GM10248 (cell line): ENCODE results near the gene PPP1R9A.

Experiments used
- CTCF ChIA-PET: fragments of 300-600 bp; sonication (Branson Sonifier 250); formaldehyde crosslinking; extraction: SDS; loops from one replicate; lab custom pipeline; 2021; ENCODE audit warnings: antibody characterized with exemption; lab: Yijun Ruan, JAX
- POLR2A ChIA-PET: fragments of 350-650 bp; sonication (Branson Sonifier 250); formaldehyde crosslinking; extraction: SDS; loops from one replicate; lab custom pipeline; 2020; ENCODE audit warnings: antibody characterized with exemption; lab: Yijun Ruan, JAX
- DNase-seq: peaks from one replicate; pipeline ENCODE4 v3.0.0; 2012; ENCODE audit errors: extremely low spot score
- TF ChIP-seq, protein P1 (sequence below): IDR thresholded peaks from 2 replicates; pipeline ENCODE4 v1.5.1; 2012; ENCODE audit warnings: mild to moderate bottlenecking, low read depth; ENCODE audit errors: extremely low read depth, missing control alignments, control extremely low read depth

The PPP1R9A gene

DNA sequence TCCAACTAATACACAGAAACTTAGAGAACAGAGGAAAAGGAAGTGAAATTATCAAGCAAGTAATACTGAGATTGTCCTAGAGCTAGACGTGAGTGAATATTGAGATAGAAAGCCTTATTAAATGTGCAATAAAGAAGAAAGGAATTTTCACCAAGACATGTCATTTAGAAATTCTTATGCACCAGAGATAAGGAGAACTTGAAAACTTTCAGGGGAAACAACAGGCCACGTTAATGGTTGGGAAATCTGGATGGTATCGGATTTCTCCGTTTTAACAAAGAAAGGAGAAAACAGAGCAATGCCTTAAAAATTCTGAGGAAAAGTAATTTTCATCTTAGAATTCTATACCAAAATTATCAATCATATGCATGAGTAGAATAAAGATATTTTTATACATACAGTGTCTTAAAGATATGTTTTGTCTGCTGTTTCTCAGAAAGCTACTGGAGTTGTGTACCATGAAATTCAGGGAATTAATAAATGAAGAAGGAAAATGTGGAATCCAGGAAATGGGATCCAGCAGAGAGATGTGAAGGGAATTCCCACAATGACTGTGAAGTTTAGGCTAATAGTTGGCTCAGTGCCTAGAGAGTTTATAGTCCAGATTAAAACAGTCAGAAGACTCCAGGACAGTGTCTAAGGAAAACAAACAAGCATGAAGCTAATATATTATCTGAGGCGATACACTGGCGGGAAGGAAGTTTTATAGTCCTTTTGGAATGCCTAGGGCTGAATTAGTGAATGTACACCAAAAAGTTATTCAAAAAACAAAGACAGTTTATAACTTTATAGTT lies 159.5 kb downstream of the PPP1R9A start:
- TF ChIP-seq, protein P1, sequence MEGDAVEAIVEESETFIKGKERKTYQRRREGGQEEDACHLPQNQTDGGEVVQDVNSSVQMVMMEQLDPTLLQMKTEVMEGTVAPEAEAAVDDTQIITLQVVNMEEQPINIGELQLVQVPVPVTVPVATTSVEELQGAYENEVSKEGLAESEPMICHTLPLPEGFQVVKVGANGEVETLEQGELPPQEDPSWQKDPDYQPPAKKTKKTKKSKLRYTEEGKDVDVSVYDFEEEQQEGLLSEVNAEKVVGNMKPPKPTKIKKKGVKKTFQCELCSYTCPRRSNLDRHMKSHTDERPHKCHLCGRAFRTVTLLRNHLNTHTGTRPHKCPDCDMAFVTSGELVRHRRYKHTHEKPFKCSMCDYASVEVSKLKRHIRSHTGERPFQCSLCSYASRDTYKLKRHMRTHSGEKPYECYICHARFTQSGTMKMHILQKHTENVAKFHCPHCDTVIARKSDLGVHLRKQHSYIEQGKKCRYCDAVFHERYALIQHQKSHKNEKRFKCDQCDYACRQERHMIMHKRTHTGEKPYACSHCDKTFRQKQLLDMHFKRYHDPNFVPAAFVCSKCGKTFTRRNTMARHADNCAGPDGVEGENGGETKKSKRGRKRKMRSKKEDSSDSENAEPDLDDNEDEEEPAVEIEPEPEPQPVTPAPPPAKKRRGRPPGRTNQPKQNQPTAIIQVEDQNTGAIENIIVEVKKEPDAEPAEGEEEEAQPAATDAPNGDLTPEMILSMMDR: no peak
- no peak for DNase-seq
- CTCF ChIA-PET: no interaction called here
- POLR2A ChIA-PET: no interaction called here

GRCh38 chr7:95088536-95089215 lies 181.3 kb downstream of the PPP1R9A start:
- ChIA-PET CTCF (interaction anchor here (0.9 to 1.4 kb wide), 3 partner anchors 15 to 103 kb away, joined by 3 to 5 read pairs (median 3); no protein-coding TSS in a partner anchor), POLR2A (no interaction called here)
- no peak for DNase-seq
- TF ChIP-seq, protein P1: no peak

- ChIA-PET POLR2A (no interaction called here), CTCF (interaction anchor here (0.8 to 1.3 kb wide), 4 partner anchors 9 to 54 kb away, joined by 3 to 4 read pairs (median 4); no protein-coding TSS in a partner anchor)
- DNase-seq: no peak
- TF ChIP-seq, protein P1: no peak
Measured at GRCh38 chr7:95089414-95090315, 182.3 kb downstream of the PPP1R9A start.

GRCh38 chr7:95092324-95092723 lies 184.9 kb downstream of the PPP1R9A start:
- CTCF ChIA-PET: interaction anchor here (1.0 kb wide), 2 partner anchors 13 to 22 kb away, joined by 3 read pairs; no protein-coding TSS in a partner anchor
- POLR2A ChIA-PET: no interaction called here
- DNase-seq: no peak
- TF ChIP-seq, protein P1: no peak

GRCh38 chr7:95095259-95095965 lies 188.0 kb downstream of the PPP1R9A start:
- ChIA-PET CTCF (no interaction called here), POLR2A (no interaction called here)
- TF ChIP-seq, protein P1: no peak
- DNase-seq: no peak

DNA sequence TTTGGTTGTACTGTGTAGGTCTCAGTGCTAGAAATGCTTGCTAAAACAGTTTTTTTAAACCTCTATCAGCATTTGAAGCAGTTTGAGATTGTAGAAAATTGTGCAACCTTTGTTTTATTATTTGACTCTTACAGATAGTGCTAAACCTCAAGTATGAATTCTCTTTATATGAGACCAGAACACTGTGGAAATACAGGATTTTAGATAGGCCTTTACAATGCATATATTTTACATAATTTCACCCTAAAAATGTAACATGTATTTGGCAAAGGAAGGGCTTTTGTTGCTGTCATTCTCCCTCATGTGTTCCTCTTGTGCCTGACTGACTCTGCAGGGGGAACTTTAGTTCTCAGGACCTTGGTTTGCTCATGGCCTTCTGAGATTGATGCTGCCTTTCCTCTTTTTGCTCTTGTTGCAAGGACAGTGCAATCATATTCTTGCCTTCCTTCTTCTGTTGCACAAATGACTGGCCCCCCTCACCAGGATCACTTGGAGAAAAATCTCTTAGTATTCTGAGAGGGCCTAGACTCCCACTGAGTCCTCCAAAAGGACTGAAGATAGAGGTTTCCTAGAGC lies 188.7 kb downstream of the PPP1R9A start:
- POLR2A ChIA-PET: no interaction called here
- CTCF ChIA-PET: no interaction called here
- no peak for DNase-seq
- TF ChIP-seq, protein P1: no peak
